ENCODE data around the gene SEPTIN11. TPM values are rescaled to one million over a fixed set of nuclear protein-coding genes. Genes with fewer than 3 reads are reported as not detected.

SEPTIN11 gene
- total RNA-seq, 1 experiment from 2014 or later: 77.3 TPM

DNA sequence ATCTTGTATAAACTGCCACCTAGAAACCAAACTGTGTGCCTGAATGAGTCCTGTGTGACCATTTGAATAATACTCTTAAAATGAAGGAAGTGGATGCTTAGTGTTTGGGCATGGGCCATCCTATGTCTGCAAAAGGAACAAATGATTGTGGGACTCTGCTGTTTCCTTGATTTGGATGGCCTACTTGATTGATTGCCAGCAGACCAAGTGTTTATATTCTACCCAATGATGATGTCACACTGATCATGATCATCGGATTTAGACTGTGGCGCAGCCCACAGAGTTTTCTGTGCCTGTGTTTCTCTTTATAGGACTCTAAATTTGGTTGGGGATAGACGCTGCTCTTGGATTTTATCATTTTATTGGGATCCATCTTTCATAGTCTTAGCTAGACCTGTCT is 4.4 kb downstream of the SEPTIN11 start:
- Histone ChIP-seq H3K79me2 (ENCODE audit: insufficient read depth, low read length) (peaks cover 28% of the 10 kb centered on the region; the same call in 1 of the 2 replicates), H2BK12ac (ENCODE audit: insufficient read length, low read depth, low read length) (no peak overlapping the region), H3K23ac (ENCODE audit: insufficient read length, low read depth, low read length) (no peak overlapping the region), H3T11ph (ENCODE audit: low read length) (no peak overlapping the region), H3K4me2 (ENCODE audit: insufficient read depth, insufficient read length, low read length) (no peak overlapping the region), H3K18ac (ENCODE audit: insufficient read length, low read depth, low read length) (no peak overlapping the region), H3K27me3 (ENCODE audit: insufficient read depth, low read length) (no peaks in the 10 kb centered on the region), H3K14ac (ENCODE audit: insufficient read depth, low read length) (no peak overlapping the region), H2BK5ac (ENCODE audit: insufficient read length, low read length) (no peak overlapping the region), H2AFZ (ENCODE audit: low read length) (no peak overlapping the region), H3K23me2 (ENCODE audit: insufficient read length, low read depth, low read length, poor library complexity, severe bottlenecking) (peaks cover 14% of the 10 kb centered on the region), H2BK15ac (ENCODE audit: low read depth, low read length) (no peak overlapping the region), H2AK5ac (ENCODE audit: insufficient read length, low read length) (no peak overlapping the region), H4K20me1 (ENCODE audit: control insufficient read depth, insufficient read depth, insufficient read length) (no peaks in the 10 kb centered on the region), H3K27ac (ENCODE audit: insufficient read length, low read depth, low read length) (no peak overlapping the region), H3K4me1 (ENCODE audit: insufficient read depth, low read length) (peaks cover 5% of the 10 kb centered on the region; the same call in 1 of the 2 replicates), H2BK120ac (ENCODE audit: low read depth, low read length, poor library complexity, severe bottlenecking) (no peak overlapping the region), H3K79me1 (ENCODE audit: insufficient read depth, low read depth, low read length, poor library complexity, severe bottlenecking) (peaks cover 5% of the 10 kb centered on the region), H3K56ac (ENCODE audit: insufficient read length, low read depth, low read length) (no peak overlapping the region), H4K8ac (replicated peaks; ENCODE audit: insufficient read length, low read depth, low read length) (no peak overlapping the region), H3K4ac (ENCODE audit: low read depth, low read length) (no peak overlapping the region), H4K91ac (ENCODE audit: insufficient read length, low read depth, low read length) (no peak overlapping the region), H3K9ac (ENCODE audit: extremely low read depth, insufficient read length, low read length) (no peak overlapping the region), H4K5ac (ENCODE audit: insufficient read length, low read depth, low read length) (no peak overlapping the region), H2BK20ac (ENCODE audit: low read depth, low read length, poor library complexity, severe bottlenecking) (no peak overlapping the region), H3K9me3 (ENCODE audit: control insufficient read depth, low read depth, low read length) (no peaks in the 10 kb centered on the region)
- no peak for TF ChIP-seq CTCF (conservative IDR thresholded peaks at IDR 0.05)
- H3K4me1 Mint-ChIP-seq: peaks cover 25 to 31% of the 10 kb centered on the region in 2 experiments
- no peaks in the 10 kb centered on the region for H3K36me3 Mint-ChIP-seq (ENCODE audit: insufficient read depth in 1 of 3, low read depth in 3 of 3)
- peaks cover 4% of the 10 kb centered on the region for H3K27me3 Mint-ChIP-seq (ENCODE audit: low read depth)
- no peak overlapping the region for H3K27ac Mint-ChIP-seq
- no peak for DNase-seq
- H3K4me3 Mint-ChIP-seq: no peak overlapping the region
- no CpG with 5 or more reads among the region's 3 CpGs for WGBS (ENCODE audit: extremely low coverage, insufficient read length, low lambda C conversion rate)
- H3K9me3 Mint-ChIP-seq: no peaks in the 10 kb centered on the region

Data from H9 (cell line).